ENCODE measurements around the gene PPARA. TPM values are rescaled to one million over a fixed set of nuclear protein-coding genes. Genes with fewer than 3 reads are reported as not detected.

PPARA gene
- total and polyA plus RNA-seq, 2 donors (not counting 3 experiments of a cell fraction or from before 2014, with no cell fraction given) = 3.1 to 10.7 TPM

DNA sequence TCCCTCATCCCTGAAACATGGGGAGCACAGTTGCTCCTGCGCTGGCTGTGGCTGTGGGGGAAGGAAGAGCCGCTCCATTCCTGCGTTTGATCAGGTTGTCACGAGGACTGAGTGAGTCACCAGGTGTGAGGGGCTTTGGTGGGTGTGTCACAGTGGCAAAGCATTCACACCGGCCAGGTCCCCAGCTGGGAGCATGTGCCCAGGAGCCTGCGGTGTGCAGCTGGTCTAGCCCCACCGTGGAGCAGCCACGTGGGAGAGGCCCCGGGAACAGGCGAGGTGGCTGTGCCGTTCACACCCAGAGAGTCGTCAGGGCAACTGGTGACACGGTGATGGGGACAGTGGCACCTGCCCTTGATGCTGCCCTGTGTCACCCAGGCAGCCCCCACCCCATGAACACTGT lies 47.6 kb upstream of the PPARA start:
- Histone ChIP-seq H4K20me1 (replicated peaks; ENCODE audit: control insufficient read depth, extremely low read depth, insufficient read depth, low read length) (no peaks in the 10 kb centered on the region), H3K9ac (replicated peaks; ENCODE audit: extremely low read depth, insufficient read depth, low read length) (no peak overlapping the region), H3K4me2 (ENCODE audit: insufficient read depth, low read length) (no peak overlapping the region), H3K27ac (ENCODE audit: insufficient read depth, low read depth, low read length) (no peak overlapping the region), H3K36me3 (ENCODE audit: control insufficient read depth in 2 of 2, extremely low read depth in 1 of 2, insufficient read depth in 2 of 2, low read length in 2 of 2) (peaks cover 15 to 53% of the 10 kb centered on the region in 2 experiments), H3K9me1 (replicated peaks; ENCODE audit: control insufficient read depth, extremely low read depth, insufficient read depth, low read length) (no peaks in the 10 kb centered on the region), H3K4me3 (replicated peaks in 1 of 3; ENCODE audit: insufficient read depth in 1 of 3, low read depth in 1 of 3, low read length in 3 of 3) (no peak overlapping the region), H3K9me3 (replicated peaks; ENCODE audit: control insufficient read depth, insufficient read depth, low read length) (no peaks in the 10 kb centered on the region), H3K4me1 (ENCODE audit: control insufficient read depth, extremely low read depth, insufficient read depth, low read length) (no peaks in the 10 kb centered on the region), H3K27me3 (ENCODE audit: control insufficient read depth in 2 of 2, insufficient read depth in 2 of 2, low read length in 2 of 2) (no peaks in the 10 kb centered on the region), H2AFZ (ENCODE audit: low read depth, low read length) (no peak overlapping the region), H3K79me2 (ENCODE audit: control insufficient read depth, insufficient read depth, low read length) (peaks cover 33% of the 10 kb centered on the region)
- CTCF ChIA-PET = no interaction called here
- no TSS peak for BruUV-seq (replicated peaks)
- no peak for TF ChIP-seq POLR2AphosphoS5 (IDR thresholded peaks at IDR 0.05; ENCODE audit: insufficient read depth, low read depth, low read length)
- TF ChIP-seq FOS (IDR thresholded peaks at IDR 0.05; ENCODE audit: borderline replicate concordance, insufficient read depth, low read length) = no peak
- TF ChIP-seq, protein P1, sequence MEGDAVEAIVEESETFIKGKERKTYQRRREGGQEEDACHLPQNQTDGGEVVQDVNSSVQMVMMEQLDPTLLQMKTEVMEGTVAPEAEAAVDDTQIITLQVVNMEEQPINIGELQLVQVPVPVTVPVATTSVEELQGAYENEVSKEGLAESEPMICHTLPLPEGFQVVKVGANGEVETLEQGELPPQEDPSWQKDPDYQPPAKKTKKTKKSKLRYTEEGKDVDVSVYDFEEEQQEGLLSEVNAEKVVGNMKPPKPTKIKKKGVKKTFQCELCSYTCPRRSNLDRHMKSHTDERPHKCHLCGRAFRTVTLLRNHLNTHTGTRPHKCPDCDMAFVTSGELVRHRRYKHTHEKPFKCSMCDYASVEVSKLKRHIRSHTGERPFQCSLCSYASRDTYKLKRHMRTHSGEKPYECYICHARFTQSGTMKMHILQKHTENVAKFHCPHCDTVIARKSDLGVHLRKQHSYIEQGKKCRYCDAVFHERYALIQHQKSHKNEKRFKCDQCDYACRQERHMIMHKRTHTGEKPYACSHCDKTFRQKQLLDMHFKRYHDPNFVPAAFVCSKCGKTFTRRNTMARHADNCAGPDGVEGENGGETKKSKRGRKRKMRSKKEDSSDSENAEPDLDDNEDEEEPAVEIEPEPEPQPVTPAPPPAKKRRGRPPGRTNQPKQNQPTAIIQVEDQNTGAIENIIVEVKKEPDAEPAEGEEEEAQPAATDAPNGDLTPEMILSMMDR (IDR thresholded peaks at IDR 0.05; ENCODE audit: extremely low read depth in 1 of 2, insufficient read depth in 1 of 2, low read depth in 1 of 2, low read length in 2 of 2) = no peak
- TF ChIP-seq, protein P2, sequence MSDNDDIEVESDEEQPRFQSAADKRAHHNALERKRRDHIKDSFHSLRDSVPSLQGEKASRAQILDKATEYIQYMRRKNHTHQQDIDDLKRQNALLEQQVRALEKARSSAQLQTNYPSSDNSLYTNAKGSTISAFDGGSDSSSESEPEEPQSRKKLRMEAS (IDR thresholded peaks at IDR 0.05; ENCODE audit: insufficient read depth, insufficient read length) = no peak
- TF ChIP-seq EZH2 (IDR thresholded peaks at IDR 0.05; ENCODE audit: borderline replicate concordance, low read depth, low read length, severe bottlenecking) = no peak
- no peak for TF ChIP-seq JUN (IDR thresholded peaks at IDR 0.05; ENCODE audit: borderline replicate concordance, insufficient read depth, insufficient read length, low read depth)
- no peak for TF ChIP-seq GATA2 (IDR thresholded peaks at IDR 0.05; ENCODE audit: insufficient read depth, insufficient read length, low read depth, low read length)
- TF ChIP-seq MYC (IDR thresholded peaks at IDR 0.05; ENCODE audit: low read depth, low read length) = no peak
- no peak for TF ChIP-seq POLR2A (IDR thresholded peaks at IDR 0.05; ENCODE audit: low read depth, low read length)
- POLR2A ChIA-PET = no interaction called here
- FAIRE-seq = no peak
- dilution Hi-C loops (cut with MboI; ENCODE audit: extremely low pct_ligation_motif_present, low sequenced_read_pairs) = no loop called here
- intact Hi-C loops (cut with micrococcal nuclease) = no loop called here
- no peak for DNase-seq (ENCODE audit: low read depth, low spot score)
